ENCODE data around the gene PRAC2. TPM values are rescaled to one million over a fixed set of nuclear protein-coding genes. Genes with fewer than 3 reads are reported as not detected.

The PRAC2 gene
- total and polyA plus RNA-seq, 2 of the 8 experiments (the other 6 are each of a cell fraction or from before 2014, with no cell fraction given), result not detected

DNA sequence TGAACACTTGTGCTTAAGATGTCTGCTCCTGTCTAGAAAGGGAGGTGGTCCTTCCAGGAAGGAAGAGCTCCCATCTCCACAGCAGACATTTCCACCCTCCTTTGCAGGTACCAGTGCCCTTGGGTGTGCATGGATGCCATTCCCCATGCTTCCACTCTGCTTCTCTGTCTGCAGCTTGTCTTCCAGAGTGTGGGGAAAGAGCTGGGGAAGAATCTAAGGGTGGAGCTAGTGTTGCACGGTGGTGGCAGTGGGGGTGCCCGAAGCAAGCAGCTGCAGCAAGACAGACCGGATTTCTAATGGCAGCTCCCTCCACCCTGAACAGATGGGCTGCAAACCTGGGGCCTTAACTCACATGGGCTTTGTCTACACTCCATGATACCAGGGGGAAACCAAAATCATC, 28.2 kb downstream of the PRAC2 start (continued):
- TF ChIP-seq CBX5 (IDR thresholded peaks at IDR 0.05; ENCODE audit: low read depth, low read length) (no peak), ZNF274 (IDR thresholded peaks at IDR 0.05; ENCODE audit: borderline replicate concordance, extremely low read depth, low read length) (no peak), KDM4A (IDR thresholded peaks at IDR 0.05; ENCODE audit: low read depth, low read length, severe bottlenecking) (no peak), HDAC6 (IDR thresholded peaks at IDR 0.05; ENCODE audit: low read depth, low read length) (no peak), TBP (IDR thresholded peaks at IDR 0.05; ENCODE audit: low read depth, low read length) (no peak), JUND (IDR thresholded peaks at IDR 0.05; ENCODE audit: low read length) (no peak), E2F6 (IDR thresholded peaks at IDR 0.05) (no peak), SIN3A (conservative IDR thresholded peaks at IDR 0.05 in 1 of 2, IDR thresholded peaks at IDR 0.05 in 1 of 2; ENCODE audit: low read depth in 1 of 2, low read length in 2 of 2) (no peak)
- TF ChIP-seq, protein P1, sequence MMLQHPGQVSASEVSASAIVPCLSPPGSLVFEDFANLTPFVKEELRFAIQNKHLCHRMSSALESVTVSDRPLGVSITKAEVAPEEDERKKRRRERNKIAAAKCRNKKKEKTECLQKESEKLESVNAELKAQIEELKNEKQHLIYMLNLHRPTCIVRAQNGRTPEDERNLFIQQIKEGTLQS (IDR thresholded peaks at IDR 0.05; ENCODE audit: insufficient read depth, low read depth, low read length), result no peak

All from H1 (cell line).